Lung (tissue), 12 donors: ENCODE results near the gene PYDC1. TPM values are rescaled to one million over a fixed set of nuclear protein-coding genes. Genes with fewer than 3 reads are reported as not detected.
A peak's percentile ranks its signal among the peaks of the same experiment; 100 is the strongest.
"Not testable (repeated sequence)": the region's sequence is repeated elsewhere in the genome, so short reads cannot be mapped to it uniquely, and the experiment has no call there.

Experiments used
- ATAC-seq: fragments of 200-7000 bp; cut with Tn5 transposase; one replicate; pipeline ENCODE4 v1.9.1; 2020; ENCODE audit warnings: moderate number of reproducible peaks; ENCODE audit not compliant: insufficient read depth, low FRiP score
- DNase-seq, 3 donors: peaks; one replicate each; pipeline ENCODE4 v3.0.0-alpha.2; 2013 to 2017
- H3K27ac ChIP-seq, 2 donors: one replicate each; pipeline ENCODE4 v1.5.1; 2013; ENCODE audit warnings: mild to moderate bottlenecking in 2 of 2, moderate library complexity in 2 of 2, control low read depth in 1 of 2, inconsistent platforms in 1 of 2, low read depth in 1 of 2, low read length in 1 of 2
- H3K27me3 ChIP-seq, 3 donors: one replicate each; pipeline ENCODE4 v1.5.1; 2013; ENCODE audit warnings: low read length in 2 of 3; ENCODE audit not compliant: control insufficient read depth in 3 of 3, insufficient read depth in 3 of 3
- H3K36me3 ChIP-seq, 4 donors: one replicate each; pipeline ENCODE4 v1.5.1; 2013; ENCODE audit warnings: low read length in 4 of 4, mild to moderate bottlenecking in 1 of 4, moderate library complexity in 1 of 4; ENCODE audit not compliant: control insufficient read depth in 4 of 4, insufficient read depth in 4 of 4
- H3K4me1 ChIP-seq, 5 donors: one replicate each; pipeline ENCODE4 v1.5.1; 2013; ENCODE audit warnings: low read length in 5 of 5, mild to moderate bottlenecking in 2 of 5, moderate library complexity in 1 of 5; ENCODE audit not compliant: control insufficient read depth in 5 of 5, insufficient read depth in 5 of 5
- H3K4me3 ChIP-seq: one replicate; pipeline ENCODE4 v1.5.1; 2013; ENCODE audit warnings: mild to moderate bottlenecking, control low read depth, moderate library complexity
- H3K9ac ChIP-seq, 2 donors: one replicate each; pipeline ENCODE4 v1.5.1; 2013; ENCODE audit warnings: low read length in 2 of 2, control low read depth in 1 of 2; ENCODE audit not compliant: insufficient read depth in 1 of 2
- H3K9me3 ChIP-seq, 4 donors: one replicate each; pipeline ENCODE4 v1.5.1; 2013; ENCODE audit warnings: low read length in 3 of 4, mild to moderate bottlenecking in 1 of 4, moderate library complexity in 1 of 4; ENCODE audit not compliant: control insufficient read depth in 4 of 4, insufficient read depth in 3 of 4
- CTCF ChIP-seq: IDR thresholded peaks from 2 replicates; pipeline ENCODE4 v1.5.1; 2012; ENCODE audit warnings: mild to moderate bottlenecking; ENCODE audit errors: control extremely low read depth, extremely low read depth
- WGBS, 2 donors: extraction: QIAGEN DNeasy Blood & Tissue Kit; methylation state at CpG; one replicate each; pipeline ENCODE4 v1.1.7; 2013; 5-methylcytosine and 5-hydroxymethylcytosine counted together
- polyA plus RNA-seq, 2 donors: library from polyadenylated mRNA; stranded (reverse); fragments of 200-250 nt; gene quantifications; one replicate each; pipeline ENCODE4 v1.2.1, GENCODE V29; 2013
- total RNA-seq, 2 donors: library from RNA; depleted of rRNA in 1 of 2; stranded (reverse); fragments of >200 nt in 1 of 2; gene quantifications; one replicate each; pipeline ENCODE4 v1.2.1, GENCODE V29; 2014 to 2021
- donor health status: control.
- donor health status: control.
- donor health status: Bipolar disorder and iron deficiency.
- donor health status: healthy.
- donor health status: DM: yes; HTN: yes; CAD: no.

The PYDC1 gene
- total and polyA plus RNA-seq, 4 donors: not detected

DNA sequence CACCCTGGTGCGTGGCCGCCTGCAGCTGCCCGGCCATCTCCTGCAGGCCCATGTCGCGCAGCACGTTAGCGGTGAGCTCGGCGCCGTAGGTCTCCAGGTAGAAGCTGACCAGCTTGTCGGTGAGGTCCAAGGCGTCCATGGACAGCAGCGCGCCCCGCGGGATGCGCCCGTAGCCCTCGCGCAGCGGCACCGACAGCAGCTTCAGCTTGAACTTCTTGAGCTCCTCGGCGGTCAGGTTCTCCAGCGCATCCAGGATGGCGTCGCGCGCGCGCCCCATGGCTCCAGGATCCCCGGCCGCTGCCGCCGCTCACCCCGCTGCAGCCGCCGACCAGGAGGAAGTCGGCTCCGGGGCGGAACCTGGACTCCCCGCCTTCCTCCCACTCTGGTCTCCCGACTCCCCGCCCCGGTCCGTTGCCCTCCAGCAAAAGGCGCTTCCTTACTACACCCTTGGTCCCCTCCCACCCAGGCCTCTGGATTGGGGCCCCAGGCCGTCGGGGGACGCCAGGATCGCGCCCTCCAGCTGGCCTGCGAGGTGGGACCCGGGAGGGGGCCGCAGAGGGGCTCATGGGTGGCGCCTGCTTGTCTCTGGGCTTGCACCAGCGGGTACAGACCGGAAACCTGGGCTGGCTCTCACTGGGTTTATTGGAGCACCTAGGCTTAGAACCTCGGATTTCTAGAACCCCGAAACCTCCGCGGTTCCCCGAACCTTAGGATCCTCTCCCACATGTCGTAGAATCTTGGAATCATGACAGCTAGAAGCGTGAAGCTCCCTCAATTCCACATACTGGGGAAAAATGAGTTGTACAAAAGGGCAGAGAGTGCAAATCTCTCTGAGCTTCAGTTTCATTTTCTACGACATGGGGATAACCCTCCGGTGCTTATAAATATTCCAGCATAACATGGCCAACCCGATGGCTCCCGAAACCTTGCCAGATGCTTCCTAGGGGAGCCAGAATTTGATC is 14.2 kb downstream of the PYDC1 start, which contains the start of gene PYCARD:
PYCARD (minus strand) TSS at position 347 of the 962 bp plus-strand sequence; CDS start at position 277, 70 bp downstream.
- Histone ChIP-seq H3K27ac (peak within 1 kb of the TSS in 1 of 2 donors; percentile 86), H3K9me3 (no peaks in the 10 kb centered on the region), H3K9ac (peak within 1 kb of the TSS in 1 of 2 donors; percentile 44), H3K27me3 (peaks cover 0 to 11% (median 0%) of the 10 kb centered on the region in 3 donors), H3K4me1 (peaks cover 0 to 10% (median 0%) of the 10 kb centered on the region in 5 donors), H3K36me3 (peaks cover 0 to 7% (median 2%) of the 10 kb centered on the region in 4 donors), H3K4me3 (peak within 1 kb of the TSS; percentile 79)
- DNase-seq (peak; percentile 38 to 49 (median 46)), ATAC-seq (peak; percentile 83)
- TF ChIP-seq CTCF: no peak
- WGBS, 2 donors: 3 to 4% methylated on average over 67 to 69 of the region's 69 CpGs

DNA sequence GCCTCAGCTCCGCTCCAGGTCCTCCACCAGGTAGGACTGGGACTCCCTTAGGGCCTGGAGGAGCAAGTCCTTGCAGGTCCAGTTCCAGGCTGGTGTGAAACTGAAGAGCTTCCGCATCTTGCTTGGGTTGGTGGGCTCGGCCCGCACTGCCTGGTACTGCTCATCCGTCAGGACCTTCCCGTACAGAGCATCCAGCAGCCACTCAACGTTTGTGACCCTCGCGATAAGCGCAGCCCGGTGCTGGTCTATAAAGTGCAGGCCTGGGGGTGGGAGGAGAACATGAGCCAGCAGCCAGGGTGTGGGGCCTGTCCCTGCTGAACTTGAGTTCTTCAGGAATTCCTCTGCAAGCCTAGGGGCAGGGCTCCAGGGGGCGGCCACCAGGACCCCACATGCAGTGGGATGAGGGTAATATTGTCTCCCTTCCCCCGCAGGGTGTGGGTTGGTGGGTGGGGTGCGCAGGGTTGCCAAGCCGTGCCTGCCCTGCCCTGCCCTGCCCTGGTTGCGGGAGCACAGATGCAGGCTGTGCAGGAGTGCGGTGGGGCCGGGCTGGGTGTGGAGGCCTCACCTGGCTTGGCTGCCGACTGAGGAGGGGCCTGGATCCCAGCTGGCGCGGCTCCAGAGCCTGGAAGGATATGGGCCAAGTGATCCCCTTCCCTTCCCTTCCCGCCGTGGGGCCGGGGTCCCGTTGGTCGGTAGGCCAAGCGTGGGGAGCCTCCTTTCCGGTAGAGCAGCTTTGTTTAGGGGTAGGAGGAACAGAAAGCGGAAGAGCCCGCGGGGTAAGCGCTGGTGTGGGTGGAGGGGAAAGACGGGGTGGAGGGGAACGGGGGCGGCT is 15.1 kb downstream of the PYDC1 start:
- H3K9ac ChIP-seq: peak overlapping the region in 1 of 2 donors; percentile 44
- H3K9me3 ChIP-seq: no peaks in the 10 kb centered on the region
- peak in 2 of 3 donors; percentile 29 to 40 for DNase-seq
- H3K4me3 ChIP-seq: peak overlapping the region; percentile 79
- peaks cover 0 to 8% (median 2%) of the 10 kb centered on the region in 4 donors for H3K36me3 ChIP-seq
- 12 to 13% methylated on average over 34 to 35 of the region's 35 CpGs for WGBS, 2 donors
- peak; percentile 73 for ATAC-seq
- H3K27me3 ChIP-seq: peaks cover 0 to 2% (median 0%) of the 10 kb centered on the region in 3 donors
- peak overlapping the region in 1 of 2 donors; percentile 86 for H3K27ac ChIP-seq
- peaks cover 0 to 10% (median 0%) of the 10 kb centered on the region in 5 donors for H3K4me1 ChIP-seq
- no peak for TF ChIP-seq CTCF

- Histone ChIP-seq H3K9ac (no peak overlapping the region), H3K27me3 (no peaks in the 10 kb centered on the region), H3K36me3 (peaks cover 0 to 8% (median 4%) of the 10 kb centered on the region in 4 donors), H3K4me3 (no peak overlapping the region), H3K4me1 (peaks cover 0 to 10% (median 0%) of the 10 kb centered on the region in 5 donors), H3K27ac (no peak overlapping the region), H3K9me3 (no peaks in the 10 kb centered on the region)
- DNase-seq (no peak), ATAC-seq (no peak)
- 52 to 54% methylated on average over 8 of the region's 8 CpGs for WGBS, 2 donors
- no peak for TF ChIP-seq CTCF
Measured at GRCh38 chr16:31200821-31201568, 15.9 kb downstream of the PYDC1 start.

DNA sequence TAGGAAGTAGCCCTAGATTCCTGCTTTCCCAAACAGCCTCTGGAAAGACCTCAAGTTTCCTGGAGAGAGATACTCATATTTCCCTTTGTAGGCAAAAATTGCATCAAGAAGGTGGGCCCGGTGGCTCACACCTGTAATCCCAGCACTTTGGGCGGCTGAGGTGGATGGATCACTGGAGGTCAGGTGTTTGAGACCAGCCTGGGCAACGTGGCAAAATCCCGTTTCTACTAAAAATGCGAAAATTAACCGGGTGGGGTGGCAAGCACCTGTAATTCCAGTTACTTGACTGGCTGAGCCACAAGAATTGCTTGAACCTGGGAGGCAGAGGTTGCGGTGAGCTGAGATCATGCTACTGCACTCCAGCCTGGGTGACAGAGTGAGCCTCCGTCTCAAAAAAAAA is 16.8 kb downstream of the PYDC1 start:
- not testable (repeated sequence) for DNase-seq, H3K27ac ChIP-seq, H3K9ac ChIP-seq, ATAC-seq, H3K27me3 ChIP-seq, H3K9me3 ChIP-seq, H3K4me3 ChIP-seq
- H3K36me3 ChIP-seq: peaks cover 1 to 16% (median 10%) of the 10 kb centered on the region in 4 donors
- H3K4me1 ChIP-seq: peaks cover 0 to 10% (median 0%) of the 10 kb centered on the region in 5 donors
- 86 to 90% methylated on average over 8 of the region's 8 CpGs for WGBS, 2 donors
